Mammary epithelial cell (primary cell): ENCODE data around the gene CCL2.

Experiments
- CTCF ChIP-seq, 2 donors: IDR thresholded peaks in 1 of 2; conservative IDR thresholded peaks in 1 of 2; 2 replicates each; pipeline ENCODE4 v1.5.1; 2011 to 2012; ENCODE audit warnings: inconsistent platforms in 2 of 2, low read length in 2 of 2, mild to moderate bottlenecking in 2 of 2, control low read depth in 1 of 2, low read depth in 1 of 2; ENCODE audit not compliant: insufficient read depth in 1 of 2; ENCODE audit errors: extremely low read depth in 1 of 2
- EZH2 ChIP-seq: IDR thresholded peaks from 2 replicates; pipeline ENCODE4 v1.6.1; 2012; ENCODE audit warnings: low read length, inconsistent platforms, borderline replicate concordance

- TF ChIP-seq CTCF (conservative IDR thresholded peaks at IDR 0.05 in 1 of 2, IDR thresholded peaks at IDR 0.05 in 1 of 2; ENCODE audit: extremely low read depth in 1 of 2, insufficient read depth in 1 of 2, low read depth in 1 of 2, low read length in 2 of 2) (no peak), EZH2 (no peak)
These were observed 14.0 kb upstream of the CCL2 start for GRCh38 chr17:34241062-34241461.
